Keratinocyte (primary cell): Measurements from ENCODE around the gene MIA2. TPM values are rescaled to one million over a fixed set of nuclear protein-coding genes. Genes with fewer than 3 reads are reported as not detected.

ENCODE experiments used
- DNase-seq: peaks from one replicate; pipeline ENCODE4 v3.0.0-alpha.2; 2011; ENCODE audit warnings: low read depth, missing footprints, low spot score
- FAIRE-seq: peaks from 2 replicates; lab custom pipeline; 2011; peaks lifted over from hg19 to GRCh38; lab: Jason Lieb, UNC
- H2AFZ ChIP-seq: 2 replicates; pipeline ENCODE4 v1.6.0; 2012; ENCODE audit warnings: low read length, control low read depth, inconsistent platforms; ENCODE audit not compliant: control insufficient read depth
- H3K27ac ChIP-seq: 2 replicates; pipeline ENCODE4 v1.5.1; 2011; ENCODE audit warnings: low read length; ENCODE audit not compliant: control insufficient read depth, insufficient read depth
- H3K27me3 ChIP-seq: 3 replicates; pipeline ENCODE4 v1.6.0; 2011; ENCODE audit warnings: low read length; ENCODE audit not compliant: control insufficient read depth, insufficient read depth; ENCODE audit errors: extremely low read depth
- H3K36me3 ChIP-seq, 2 experiments: 2 replicates in 1 of 2; 3 replicates in 1 of 2; pipeline ENCODE4 v1.5.1; 2011; ENCODE audit warnings: low read length in 2 of 2, mild to moderate bottlenecking in 1 of 2; ENCODE audit not compliant: control insufficient read depth in 2 of 2, insufficient read depth in 2 of 2; ENCODE audit errors: extremely low read depth in 1 of 2
- H3K4me1 ChIP-seq: 3 replicates; pipeline ENCODE4 v1.5.1; 2011; ENCODE audit warnings: low read length; ENCODE audit not compliant: control insufficient read depth, insufficient read depth; ENCODE audit errors: extremely low read depth
- H3K4me2 ChIP-seq: 3 replicates; pipeline ENCODE4 v1.6.0; 2011; ENCODE audit warnings: low read depth, low read length; ENCODE audit not compliant: control insufficient read depth, insufficient read depth; ENCODE audit errors: extremely low read depth
- H3K4me3 ChIP-seq, 3 experiments: fragments of 200-600 bp in 1 of 3; sonication (generic) in 1 of 3; 2 replicates in 2 of 3; 3 replicates in 1 of 3; pipeline ENCODE4 v1.5.1; 2011 to 2016; ENCODE audit warnings: low read length in 3 of 3, mild to moderate bottlenecking in 3 of 3, control low read depth in 2 of 3, inconsistent platforms in 1 of 3, low read depth in 1 of 3, mixed read lengths in 1 of 3, mixed run types in 1 of 3, moderate library complexity in 1 of 3; ENCODE audit not compliant: control insufficient read depth in 2 of 3, insufficient read depth in 2 of 3; ENCODE audit errors: extremely low read depth in 1 of 3
- H3K79me2 ChIP-seq: 2 replicates; pipeline ENCODE4 v1.6.0; 2012; ENCODE audit warnings: low read length; ENCODE audit not compliant: control insufficient read depth, insufficient read depth
- H3K9ac ChIP-seq: 3 replicates; pipeline ENCODE4 v1.6.0; 2011; ENCODE audit warnings: low read length; ENCODE audit not compliant: control insufficient read depth, insufficient read depth; ENCODE audit errors: extremely low read depth
- H3K9me1 ChIP-seq: 3 replicates; pipeline ENCODE4 v1.6.0; 2011; ENCODE audit warnings: low read length; ENCODE audit not compliant: control insufficient read depth, insufficient read depth; ENCODE audit errors: extremely low read depth
- H3K9me3 ChIP-seq: 2 replicates; pipeline ENCODE4 v1.5.1; 2012; ENCODE audit warnings: low read depth, low read length; ENCODE audit not compliant: control insufficient read depth
- H4K20me1 ChIP-seq: 3 replicates; pipeline ENCODE4 v1.6.0; 2011; ENCODE audit warnings: low read length; ENCODE audit not compliant: control insufficient read depth, insufficient read depth; ENCODE audit errors: extremely low read depth
- CTCF ChIP-seq, 3 experiments: IDR thresholded peaks in 1 of 3; conservative IDR thresholded peaks in 1 of 3; optimal IDR thresholded peaks in 1 of 3; 2 replicates in 2 of 3; 3 replicates in 1 of 3; pipeline versions ENCODE3 to v1.5.1; 2011; ENCODE audit warnings: low read length in 3 of 3, mild to moderate bottlenecking in 3 of 3, moderate library complexity in 2 of 3, control low read depth in 1 of 3, inconsistent platforms in 1 of 3; ENCODE audit not compliant: insufficient read depth in 2 of 3; ENCODE audit errors: extremely low read depth in 1 of 3
- EZH2 ChIP-seq: IDR thresholded peaks from one replicate; pipeline ENCODE4 v1.6.1; 2012; ENCODE audit warnings: inconsistent platforms, mild to moderate bottlenecking, low read length, moderate library complexity
- dilution Hi-C: fragments of 300-500 bp; cut with MboI; formaldehyde crosslinking; loops from one replicate; pipeline ENCODE4 v1.7.0; 2020; ENCODE audit warnings: low sequenced_read_pairs; ENCODE audit not compliant: extremely low pct_ligation_motif_present
- polyA plus RNA-seq, 5 experiments: library from polyadenylated mRNA; depleted of rRNA in 3 of 5; stranded (reverse) in 3 of 5; stranded (forward) in 1 of 5; unstranded in 1 of 5; fragments of >200 nt; gene quantifications; 1 replicate in 1 of 5; 2 replicates in 3 of 5; 3 replicates in 1 of 5; pipeline versions ENCODE4 v1.2.1 to v1.2.3, GENCODE V29; 2011 to 2012; ENCODE audit warnings: missing spikeins in 2 of 5, low read depth in 1 of 5, low replicate concordance in 1 of 5

MIA2 gene
- polyA plus RNA-seq, 1 donor (not counting 4 experiments of a cell fraction or from before 2014, with no cell fraction given), result 21.9 TPM

GRCh38 chr14:39212693-39213092, 21.0 kb upstream of the MIA2 start:
- no peaks in the 10 kb centered on the region for H3K27me3 ChIP-seq
- no peaks in the 10 kb centered on the region for H3K79me2 ChIP-seq
- no peaks in the 10 kb centered on the region for H3K9me3 ChIP-seq
- H3K4me3 ChIP-seq, result no peak overlapping the region
- H3K9me1 ChIP-seq, result no peaks in the 10 kb centered on the region
- no peaks in the 10 kb centered on the region for H4K20me1 ChIP-seq
- H3K4me1 ChIP-seq, result peaks cover 10% of the 10 kb centered on the region
- DNase-seq (no peak), FAIRE-seq (no peak)
- TF ChIP-seq EZH2 (no peak), CTCF (optimal IDR thresholded peaks at IDR 0.05 in 1 of 3, IDR thresholded peaks at IDR 0.05 in 1 of 3, conservative IDR thresholded peaks at IDR 0.05 in 1 of 3; ENCODE audit: extremely low read depth in 1 of 3, insufficient read depth in 2 of 3, low read length in 3 of 3) (no peak)
- H3K4me2 ChIP-seq, result no peak overlapping the region
- no peak overlapping the region for H3K27ac ChIP-seq
- H2AFZ ChIP-seq, result no peak overlapping the region
- H3K36me3 ChIP-seq, result no peaks in the 10 kb centered on the region
- no peak overlapping the region for H3K9ac ChIP-seq
- dilution Hi-C loops, result no loop called here

GRCh38 chr14:39217214-39217879, 16.4 kb upstream of the MIA2 start:
- no peak for FAIRE-seq
- TF ChIP-seq CTCF (optimal IDR thresholded peaks at IDR 0.05 in 1 of 3, IDR thresholded peaks at IDR 0.05 in 1 of 3, conservative IDR thresholded peaks at IDR 0.05 in 1 of 3; ENCODE audit: extremely low read depth in 1 of 3, insufficient read depth in 2 of 3, low read length in 3 of 3), result no peak
- TF ChIP-seq EZH2, result no peak
- Histone ChIP-seq H3K9ac (no peak overlapping the region), H3K4me2 (no peak overlapping the region), H3K79me2 (no peaks in the 10 kb centered on the region), H2AFZ (no peak overlapping the region), H4K20me1 (no peaks in the 10 kb centered on the region), H3K27me3 (no peaks in the 10 kb centered on the region), H3K4me3 (no peak overlapping the region), H3K4me1 (peaks cover 19% of the 10 kb centered on the region), H3K36me3 (no peaks in the 10 kb centered on the region), H3K9me1 (no peaks in the 10 kb centered on the region), H3K9me3 (no peaks in the 10 kb centered on the region), H3K27ac (peak overlapping the region; percentile 48)
- DNase-seq, result peak; percentile 21
- dilution Hi-C loops, result no loop called here
